Stimulated activated CD4-positive, alpha-beta T cell treated with anti-CD3 and anti-CD28 coated beads, TNF-alpha, amount 100 ng/mL, for 48 hours (primary cell): ENCODE data around the gene SPDYE8.
"Not testable (repeated sequence)": the region's sequence is repeated elsewhere in the genome, so short reads cannot be mapped to it uniquely, and the experiment has no call there.

Experiments
- DNase-seq, 3 donors: peaks; one replicate each; pipeline ENCODE4 v3.0.0-alpha.2; 2020; ENCODE audit warnings: low read depth in 3 of 3

The SPDYE8 gene

DNA sequence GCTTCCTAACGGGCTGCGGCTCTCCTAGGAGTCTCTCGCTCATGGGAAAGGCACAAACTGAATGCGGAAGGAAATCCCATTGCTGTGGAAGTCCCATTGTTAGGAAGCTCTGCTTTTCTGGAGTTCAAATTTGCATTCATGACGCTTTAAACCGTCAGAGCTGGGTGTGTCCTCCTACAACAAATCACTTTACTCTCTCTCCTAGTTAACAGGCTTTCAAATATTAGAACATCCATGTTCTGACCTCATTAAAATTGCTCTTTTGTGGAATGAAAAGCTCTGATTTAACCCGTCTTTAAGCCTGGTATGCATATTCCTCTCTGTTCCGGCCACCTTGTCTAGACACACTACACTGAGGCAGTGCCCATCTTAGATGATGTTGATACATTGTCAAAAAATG, at the start of gene SPDYE8:
TSS of gene SPDYE8 (minus strand) at position 101 of the 400 bp plus-strand sequence. CDS start 1,800 bp downstream, outside the sequence.
- not testable (repeated sequence) for DNase-seq

DNA sequence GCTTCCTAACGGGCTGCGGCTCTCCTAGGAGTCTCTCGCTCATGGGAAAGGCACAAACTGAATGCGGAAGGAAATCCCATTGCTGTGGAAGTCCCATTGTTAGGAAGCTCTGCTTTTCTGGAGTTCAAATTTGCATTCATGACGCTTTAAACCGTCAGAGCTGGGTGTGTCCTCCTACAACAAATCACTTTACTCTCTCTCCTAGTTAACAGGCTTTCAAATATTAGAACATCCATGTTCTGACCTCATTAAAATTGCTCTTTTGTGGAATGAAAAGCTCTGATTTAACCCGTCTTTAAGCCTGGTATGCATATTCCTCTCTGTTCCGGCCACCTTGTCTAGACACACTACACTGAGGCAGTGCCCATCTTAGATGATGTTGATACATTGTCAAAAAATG, 28.2 kb upstream of the SPDYE8 start, which contains the start of gene SPDYE11:
TSS of gene SPDYE11 (minus strand) at position 101 of the 400 bp plus-strand sequence. CDS start 1,800 bp downstream, outside the sequence.
- not testable (repeated sequence) for DNase-seq

- not testable (repeated sequence) for DNase-seq
Observed at GRCh38 chr7:73006491-73006890, 23.1 kb downstream of the SPDYE8 start.

GRCh38 chr7:73005693-73006447, 23.7 kb downstream of the SPDYE8 start:
- peak; percentile 75 to 88 (median 81) for DNase-seq

- DNase-seq: peak; percentile 41 to 63 (median 56)
Observed at GRCh38 chr7:73005356-73005692, 24.2 kb downstream of the SPDYE8 start.

GRCh38 chr7:72997887-72998468, 31.6 kb downstream of the SPDYE8 start:
- DNase-seq: not testable (repeated sequence)

DNA sequence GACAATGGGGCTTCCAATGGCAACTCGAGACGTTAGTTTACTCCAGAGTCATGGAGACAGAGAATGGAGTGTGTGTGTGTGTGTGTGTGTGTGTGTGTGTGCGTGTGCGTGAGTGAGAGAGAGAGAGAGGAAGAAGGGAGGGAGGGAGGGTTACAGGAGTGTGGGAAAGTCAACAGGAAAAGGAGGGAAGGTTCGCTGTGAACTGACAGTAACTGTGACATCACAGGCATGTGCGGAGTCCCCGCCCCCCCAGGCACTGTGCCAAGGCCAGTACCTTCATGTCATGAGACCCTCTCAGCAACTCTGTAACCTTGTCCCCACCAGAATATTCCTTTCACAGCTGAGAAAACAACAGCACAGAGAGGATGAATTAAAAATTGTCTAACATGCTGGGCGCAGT, 32.1 kb downstream of the SPDYE8 start:
- DNase-seq: not testable (repeated sequence)

- DNase-seq: not testable (repeated sequence)
Observed at GRCh38 chr7:72995484-72995883, 34.1 kb downstream of the SPDYE8 start.

DNA sequence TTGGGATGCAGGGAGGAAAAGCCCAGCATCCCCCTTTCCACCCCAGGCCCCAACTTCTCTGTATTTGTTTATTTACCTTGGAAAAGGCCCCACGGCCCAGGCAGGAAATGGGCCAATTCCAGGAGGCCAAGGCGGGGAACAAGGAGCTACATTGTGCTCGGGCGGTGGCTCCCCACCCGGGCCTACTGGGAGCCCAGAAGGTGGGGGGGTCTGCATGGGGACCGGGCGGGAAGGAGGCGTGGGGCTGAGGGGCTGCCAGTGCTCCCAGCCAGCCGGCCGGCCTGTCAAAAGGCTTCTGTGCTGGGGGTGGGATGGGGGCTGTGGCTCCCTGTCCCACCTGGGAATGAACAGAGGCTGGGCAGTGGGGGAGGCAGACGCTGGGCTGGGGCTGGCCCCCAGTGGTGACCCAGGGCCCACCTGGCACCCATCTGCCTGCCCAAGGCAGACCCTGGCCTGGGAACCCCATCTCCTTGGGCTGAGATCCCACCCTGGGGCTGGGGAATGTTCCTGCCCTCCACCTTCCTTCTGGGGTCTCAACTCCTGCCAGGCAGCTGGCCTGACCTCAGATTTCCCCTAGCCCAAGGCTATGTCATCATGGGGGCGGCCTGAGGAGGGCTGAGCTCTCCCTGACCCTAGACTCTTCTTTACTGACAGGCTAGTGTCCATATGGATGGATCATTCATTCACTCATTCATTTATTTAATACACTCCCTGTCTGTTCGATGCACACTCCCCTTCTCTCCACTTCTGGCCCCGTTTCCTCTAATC, 39.2 kb downstream of the SPDYE8 start:
- not testable (repeated sequence) for DNase-seq

GRCh38 chr7:72982084-72982483, 47.5 kb downstream of the SPDYE8 start:
- not testable (repeated sequence) for DNase-seq

DNA sequence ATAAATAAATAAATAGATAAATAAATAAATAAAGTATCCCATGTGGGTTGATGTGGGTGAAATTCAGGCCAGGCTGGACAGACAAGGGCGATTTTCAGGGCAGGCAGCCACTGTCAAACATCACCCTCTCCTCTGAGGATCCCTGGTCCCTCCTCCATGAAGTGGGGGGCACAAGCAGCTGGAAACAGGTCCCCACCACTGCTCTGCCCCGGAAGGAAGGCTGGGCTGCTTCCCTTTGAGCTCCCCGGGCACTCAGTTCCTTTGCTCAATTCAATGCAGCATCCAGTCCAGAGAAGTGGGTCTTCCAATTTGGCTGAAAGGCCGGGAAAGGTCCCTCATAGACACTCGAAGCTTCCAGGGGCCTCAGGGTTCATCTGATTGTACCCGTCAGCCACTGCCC, 49.2 kb downstream of the SPDYE8 start:
- not testable (repeated sequence) for DNase-seq

DNA sequence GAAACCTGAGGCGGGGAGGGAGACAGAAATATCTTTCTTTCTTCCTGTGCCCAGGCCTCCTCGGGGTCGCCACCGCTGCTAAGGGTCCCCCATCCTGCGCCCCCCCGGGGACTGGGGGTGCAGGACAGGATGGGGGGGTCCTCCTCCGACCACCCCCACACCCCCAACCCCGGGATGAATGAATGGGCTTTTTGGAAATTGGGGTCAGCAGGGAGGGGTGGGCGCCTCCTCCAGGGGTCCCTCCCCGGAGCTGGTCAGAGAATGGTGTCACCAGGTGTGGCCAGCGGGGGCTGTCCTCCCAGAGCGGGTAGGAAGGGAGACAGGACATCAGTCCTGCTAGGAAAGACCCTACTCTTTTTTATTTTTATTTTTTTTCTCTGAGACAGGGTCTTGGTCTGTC, 53.1 kb downstream of the SPDYE8 start:
- not testable (repeated sequence) for DNase-seq

- DNase-seq: not testable (repeated sequence)
Observed at GRCh38 chr7:72975656-72976286, 53.8 kb downstream of the SPDYE8 start.

DNA sequence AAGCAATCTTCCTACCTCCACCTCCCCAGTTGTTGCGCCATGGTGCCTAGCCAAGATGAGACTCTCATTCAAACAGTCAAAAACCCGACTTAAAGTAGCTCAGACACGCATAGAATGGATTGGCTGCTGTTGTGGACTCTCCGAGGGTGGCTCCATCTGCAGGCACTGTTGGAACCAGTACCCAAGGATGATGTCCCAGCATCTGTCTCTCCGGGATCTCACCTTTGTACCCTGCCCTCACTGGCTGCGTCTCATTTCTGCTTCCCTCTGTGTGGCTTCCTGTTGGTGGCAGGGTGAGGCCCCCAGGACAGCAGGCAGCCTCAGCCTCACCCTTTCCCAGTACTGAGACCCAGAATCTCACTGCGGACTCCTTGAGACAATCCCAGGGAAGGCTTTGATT, 54.8 kb downstream of the SPDYE8 start:
- DNase-seq: not testable (repeated sequence)

GRCh38 chr7:72971505-72971904, 58.1 kb downstream of the SPDYE8 start:
- DNase-seq: not testable (repeated sequence)
